Activated CD4-positive, alpha-beta T cell treated with anti-CD3 and anti-CD28 coated beads for 4 hours (primary cell): ENCODE data around the gene HOXA13.

Source experiments
- DNase-seq, 2 donors: peaks; one replicate each; pipeline ENCODE4 v3.0.0-alpha.2; 2020

The HOXA13 gene

GRCh38 chr7:27191833-27192545 lies 7.9 kb downstream of the HOXA13 start:
- DNase-seq = no peak

GRCh38 chr7:27191161-27191731 lies 8.6 kb downstream of the HOXA13 start:
- no peak for DNase-seq

GRCh38 chr7:27189997-27190748 lies 9.7 kb downstream of the HOXA13 start:
- no peak for DNase-seq

- DNase-seq = no peak
Measured at GRCh38 chr7:27189295-27189996, 10.4 kb downstream of the HOXA13 start.

GRCh38 chr7:27188386-27189294 lies 11.3 kb downstream of the HOXA13 start:
- no peak for DNase-seq

- DNase-seq = no peak
Measured at GRCh38 chr7:27187475-27188385, 12.2 kb downstream of the HOXA13 start.

GRCh38 chr7:27186668-27187474 lies 13.0 kb downstream of the HOXA13 start:
- no peak for DNase-seq

- DNase-seq = no peak
Measured at GRCh38 chr7:27185854-27186667, 13.8 kb downstream of the HOXA13 start.

- DNase-seq = no peak
Measured at GRCh38 chr7:27185013-27185853, 14.7 kb downstream of the HOXA13 start, which contains the start of gene HOXA11. Gene HOXA11 (minus strand): TSS chr7:27185232. CDS start chr7:27185144, 88 bp downstream.

GRCh38 chr7:27184337-27185012 lies 15.4 kb downstream of the HOXA13 start:
- DNase-seq = no peak

- DNase-seq = no peak
Measured at GRCh38 chr7:27183682-27184336, 16.1 kb downstream of the HOXA13 start.

GRCh38 chr7:27182861-27183681 lies 16.8 kb downstream of the HOXA13 start:
- DNase-seq = no peak

- no peak for DNase-seq
Measured at GRCh38 chr7:27182285-27182841, 17.5 kb downstream of the HOXA13 start.

- DNase-seq = no peak
Measured at GRCh38 chr7:27181795-27182275, 18.1 kb downstream of the HOXA13 start.
